Measurements from ENCODE around the gene IDH3G.

Gene IDH3G

DNA sequence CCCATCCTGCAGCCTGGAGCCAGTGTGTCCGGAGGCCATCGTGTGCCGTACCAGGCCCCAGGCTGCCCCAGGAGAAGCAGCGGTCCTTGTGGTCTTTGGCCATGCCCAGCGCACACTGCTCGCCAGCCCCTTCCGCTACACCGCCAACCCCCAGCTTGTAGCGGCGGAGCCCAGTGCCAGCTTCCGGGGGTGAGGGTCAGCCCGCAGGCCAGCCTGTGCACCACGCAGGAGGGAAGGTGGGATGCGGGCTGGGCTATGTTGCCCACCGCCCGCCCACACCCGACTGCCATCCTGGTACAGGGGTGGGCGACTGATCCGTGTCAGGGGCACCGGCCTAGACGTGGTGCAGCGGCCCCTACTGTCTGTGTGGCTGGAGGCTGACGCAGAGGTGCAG lies 21.0 kb downstream of the IDH3G start:
- no peaks in the 10 kb centered on the region for H3K36me3 Mint-ChIP-seq
- H3K4me3 Mint-ChIP-seq, result no peak overlapping the region
- no peaks in the 10 kb centered on the region for H3K9me3 Mint-ChIP-seq
- no peaks in the 10 kb centered on the region for H3K27me3 Mint-ChIP-seq
- H3K4me1 Mint-ChIP-seq, result no peaks in the 10 kb centered on the region
- no peak overlapping the region for H3K27ac Mint-ChIP-seq

DNA sequence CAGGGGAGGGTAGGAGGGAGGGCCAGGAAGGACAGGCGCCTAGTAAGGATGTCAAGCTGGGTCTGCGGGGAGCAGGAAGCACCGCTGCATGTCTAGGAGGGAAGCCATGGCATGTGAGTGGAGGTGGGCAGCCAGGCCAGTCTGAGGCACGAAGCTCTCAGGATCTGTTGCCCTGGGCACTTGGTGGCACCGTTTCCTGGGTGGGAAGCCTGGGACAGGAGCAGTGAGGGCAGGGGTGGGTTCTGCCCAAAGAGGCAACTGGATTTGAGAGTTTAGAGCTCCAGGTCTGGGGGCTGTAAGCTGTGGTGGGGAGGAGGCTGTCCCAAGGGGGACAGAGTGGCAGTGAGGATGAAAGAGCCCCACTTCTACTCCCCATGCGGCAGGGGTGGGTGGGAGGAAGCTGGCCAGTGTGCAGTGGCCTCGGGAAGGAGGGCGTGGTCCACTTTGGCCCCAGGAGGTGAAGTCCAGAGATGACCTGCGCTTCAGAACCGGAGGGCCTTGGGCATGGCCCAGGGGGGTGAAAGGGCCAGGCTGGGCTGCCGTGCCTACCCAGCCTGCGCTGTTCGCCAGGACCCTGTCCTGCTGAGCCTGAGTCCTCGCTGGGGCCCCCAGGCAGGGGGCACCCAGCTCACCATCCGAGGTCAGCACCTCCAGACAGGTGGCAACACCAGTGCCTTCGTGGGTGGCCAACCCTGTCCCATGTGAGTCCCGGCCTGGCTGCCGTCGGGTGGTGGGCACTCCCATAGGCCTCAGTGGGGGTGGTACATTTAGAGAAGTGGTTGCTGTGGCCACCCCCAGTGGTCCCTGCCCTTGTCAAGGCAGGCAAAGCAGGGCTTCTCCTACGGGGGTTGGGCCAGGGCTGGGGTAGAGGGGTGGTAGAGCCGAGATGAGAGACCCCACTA lies 21.6 kb downstream of the IDH3G start:
- Mint-ChIP-seq H3K4me3 (no peak overlapping the region), H3K27me3 (no peaks in the 10 kb centered on the region), H3K9me3 (no peaks in the 10 kb centered on the region), H3K27ac (no peak overlapping the region), H3K4me1 (peaks cover 3% of the 10 kb centered on the region), H3K36me3 (no peaks in the 10 kb centered on the region)

GRCh38 chrX:153771415-153772315 lies 22.5 kb downstream of the IDH3G start:
- Mint-ChIP-seq H3K36me3 (no peaks in the 10 kb centered on the region), H3K4me3 (no peak overlapping the region), H3K27ac (no peak overlapping the region), H3K27me3 (no peaks in the 10 kb centered on the region), H3K9me3 (no peaks in the 10 kb centered on the region), H3K4me1 (peaks cover 3% of the 10 kb centered on the region)

- no peaks in the 10 kb centered on the region for H3K9me3 Mint-ChIP-seq
- no peaks in the 10 kb centered on the region for H3K27me3 Mint-ChIP-seq
- H3K4me1 Mint-ChIP-seq, result peaks cover 9% of the 10 kb centered on the region
- H3K36me3 Mint-ChIP-seq, result no peaks in the 10 kb centered on the region
- no peak overlapping the region for H3K4me3 Mint-ChIP-seq
- H3K27ac Mint-ChIP-seq, result no peak overlapping the region
Measured at GRCh38 chrX:153770601-153771414, 23.4 kb downstream of the IDH3G start.

- Mint-ChIP-seq H3K27me3 (no peaks in the 10 kb centered on the region), H3K27ac (no peak overlapping the region), H3K36me3 (no peaks in the 10 kb centered on the region), H3K4me3 (no peak overlapping the region), H3K4me1 (peaks cover 9% of the 10 kb centered on the region), H3K9me3 (no peaks in the 10 kb centered on the region)
Measured at GRCh38 chrX:153769865-153770600, 24.1 kb downstream of the IDH3G start.

- Mint-ChIP-seq H3K27me3 (no peaks in the 10 kb centered on the region), H3K4me1 (peaks cover 9% of the 10 kb centered on the region), H3K9me3 (no peaks in the 10 kb centered on the region), H3K4me3 (no peak overlapping the region), H3K27ac (no peak overlapping the region), H3K36me3 (no peaks in the 10 kb centered on the region)
Measured at GRCh38 chrX:153769158-153769864, 24.9 kb downstream of the IDH3G start.

- Mint-ChIP-seq H3K4me1 (peaks cover 13% of the 10 kb centered on the region), H3K4me3 (no peak overlapping the region), H3K27ac (no peak overlapping the region), H3K9me3 (no peaks in the 10 kb centered on the region), H3K27me3 (no peaks in the 10 kb centered on the region), H3K36me3 (no peaks in the 10 kb centered on the region)
Measured at GRCh38 chrX:153768311-153769157, 25.6 kb downstream of the IDH3G start.

DNA sequence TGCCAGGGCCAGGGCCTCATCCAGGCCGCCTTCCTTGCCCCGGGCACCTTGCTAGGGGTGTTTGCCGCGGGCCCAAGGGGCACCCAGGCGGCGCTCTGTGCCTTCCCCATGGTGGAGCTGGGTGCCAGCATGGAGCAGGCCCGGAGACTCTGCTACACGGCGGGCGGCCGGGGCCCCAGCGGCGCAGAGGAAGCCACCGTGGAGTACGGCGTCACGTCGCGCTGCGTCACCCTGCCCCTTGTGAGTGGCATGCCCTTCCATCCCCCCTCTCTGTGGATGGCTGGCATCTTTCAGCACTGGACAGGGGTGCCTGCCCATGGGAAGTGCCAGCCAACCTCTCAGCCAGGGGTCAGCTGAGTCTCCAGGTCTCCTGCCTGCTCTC lies 26.5 kb downstream of the IDH3G start:
- Mint-ChIP-seq H3K4me1 (peaks cover 13% of the 10 kb centered on the region), H3K9me3 (no peaks in the 10 kb centered on the region), H3K27me3 (no peaks in the 10 kb centered on the region), H3K4me3 (no peak overlapping the region), H3K27ac (no peak overlapping the region), H3K36me3 (no peaks in the 10 kb centered on the region)

GRCh38 chrX:153766871-153767673 lies 27.1 kb downstream of the IDH3G start:
- Mint-ChIP-seq H3K27me3 (no peaks in the 10 kb centered on the region), H3K4me1 (peaks cover 13% of the 10 kb centered on the region), H3K27ac (no peak overlapping the region), H3K4me3 (no peak overlapping the region), H3K36me3 (no peaks in the 10 kb centered on the region), H3K9me3 (no peaks in the 10 kb centered on the region)

DNA sequence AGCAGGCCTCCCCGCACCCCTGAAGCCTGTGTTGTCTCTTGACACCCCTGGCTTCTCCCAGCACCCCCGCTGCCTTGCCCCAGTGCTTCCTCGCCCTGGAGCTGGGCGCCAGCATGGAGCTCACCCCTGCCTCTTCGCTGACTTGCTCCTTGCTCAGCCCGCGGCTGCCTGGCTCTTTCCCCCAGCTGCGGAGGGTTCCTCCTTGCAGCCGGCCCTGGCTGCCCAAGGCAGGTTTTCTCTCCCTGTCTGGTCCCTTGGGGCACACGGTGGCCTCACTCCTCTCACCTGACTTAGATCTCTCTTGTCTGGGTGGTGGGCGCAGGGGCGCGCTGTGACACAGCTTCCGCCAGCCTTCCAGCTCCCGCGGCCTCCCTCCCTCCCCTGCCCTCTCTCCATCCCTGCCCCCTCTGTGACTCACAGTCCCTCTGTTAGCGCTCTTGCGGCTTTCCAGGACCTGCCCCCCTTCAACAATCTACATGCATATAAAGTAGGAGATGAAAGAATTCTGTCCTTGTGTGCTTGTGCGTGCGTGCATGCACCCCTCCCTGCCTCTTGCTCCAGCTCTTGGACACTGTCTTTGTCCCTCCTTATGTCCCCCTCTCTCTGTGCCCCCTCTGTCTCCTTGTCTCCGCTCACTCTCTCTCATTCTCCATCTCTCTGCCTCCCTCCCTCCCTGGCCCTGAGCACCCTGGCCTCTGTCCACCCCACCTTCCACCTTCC lies 27.9 kb downstream of the IDH3G start:
- Mint-ChIP-seq H3K9me3 (no peaks in the 10 kb centered on the region), H3K27ac (no peak overlapping the region), H3K36me3 (no peaks in the 10 kb centered on the region), H3K4me1 (peaks cover 13% of the 10 kb centered on the region), H3K4me3 (no peak overlapping the region), H3K27me3 (no peaks in the 10 kb centered on the region)

DNA sequence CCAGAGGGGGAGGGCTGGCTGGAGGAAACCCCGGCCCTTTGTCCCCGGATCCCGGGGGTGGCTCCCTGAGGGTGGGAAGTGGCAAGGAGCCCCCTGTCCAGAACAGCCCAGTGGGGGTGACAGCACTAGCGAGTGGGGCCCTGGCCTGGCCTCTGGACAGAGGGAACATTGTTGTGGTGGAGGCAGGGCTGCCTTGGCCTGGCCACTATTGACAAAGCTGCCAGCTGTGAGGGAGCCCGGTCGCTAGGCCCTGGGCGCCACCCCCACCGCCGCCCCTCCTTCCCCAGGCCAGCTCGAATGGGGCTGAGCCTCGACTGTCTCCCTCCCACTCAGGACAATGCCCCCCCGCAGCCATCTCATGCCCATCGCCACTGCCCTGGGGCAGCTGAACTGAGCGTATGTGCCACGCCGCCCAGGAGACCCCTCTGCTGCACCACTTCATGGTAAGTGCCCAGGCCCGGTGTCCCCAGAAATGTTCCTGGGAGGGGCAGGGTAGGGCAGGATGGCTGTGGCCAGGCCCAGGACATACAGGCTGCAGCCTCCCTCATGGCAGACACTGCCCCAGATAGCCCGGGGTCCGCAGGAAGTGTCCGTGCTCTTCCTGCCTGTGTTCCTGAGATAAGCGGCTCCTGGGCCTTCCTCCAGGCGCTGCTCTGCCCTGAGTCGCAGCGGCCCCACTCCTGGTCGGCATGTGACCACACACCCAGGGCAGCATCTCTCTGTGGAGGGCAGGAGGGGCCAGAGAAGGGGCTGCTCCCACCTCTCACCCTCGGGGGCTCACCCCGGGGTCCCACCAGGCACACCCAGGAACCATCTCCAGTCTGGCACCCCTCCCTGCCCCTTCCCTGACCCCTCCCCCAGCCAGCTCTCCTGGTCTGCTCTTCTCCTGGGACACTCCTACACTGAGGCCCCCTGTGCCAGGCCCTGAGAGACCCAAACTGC lies 28.8 kb downstream of the IDH3G start:
- Mint-ChIP-seq H3K36me3 (no peaks in the 10 kb centered on the region), H3K4me1 (peaks cover 13% of the 10 kb centered on the region), H3K4me3 (no peak overlapping the region), H3K27ac (no peak overlapping the region), H3K27me3 (no peaks in the 10 kb centered on the region), H3K9me3 (no peaks in the 10 kb centered on the region)

- peaks cover 13% of the 10 kb centered on the region for H3K4me1 Mint-ChIP-seq
- no peaks in the 10 kb centered on the region for H3K9me3 Mint-ChIP-seq
Measured at GRCh38 chrX:153764786-153765137, 29.4 kb downstream of the IDH3G start.

More at GRCh38 chrX:153764786-153765137, 29.4 kb downstream of the IDH3G start:
- Mint-ChIP-seq H3K27me3 (no peaks in the 10 kb centered on the region), H3K4me3 (no peak overlapping the region), H3K36me3 (no peaks in the 10 kb centered on the region), H3K27ac (no peak overlapping the region)

Data from activated naive CD4-positive, alpha-beta T cell treated with anti-CD3 and anti-CD28 coated beads, Interleukin-2, amount 50 U/mL, for 24 hours (primary cell).